Esophagus muscularis mucosa (tissue), 4 donors: ENCODE measurements around the gene TEX38. TPM values are rescaled to one million over a fixed set of nuclear protein-coding genes. Genes with fewer than 3 reads are reported as not detected.
"Not testable (repeated sequence)": the region's sequence is repeated elsewhere in the genome, so short reads cannot be mapped to it uniquely, and the experiment has no call there.

Experiments
- DNase-seq: peaks from one replicate; pipeline ENCODE4 v3.0.0-alpha.2; 2017; ENCODE audit errors: extremely low spot score
- H3K27ac ChIP-seq, 4 donors: fragments of 200-600 bp; sonication (generic); replicated peaks in 1 of 4; 1 replicate in 3 of 4; 2 replicates in 1 of 4; pipeline ENCODE4 v1.5.1; 2016 to 2019; ENCODE audit warnings: mild to moderate bottlenecking in 1 of 4
- H3K27me3 ChIP-seq, 4 donors: fragments of 200-600 bp; sonication (generic); one replicate each; pipeline versions ENCODE4 v1.5.1 to v1.6.0; 2016 to 2019
- H3K36me3 ChIP-seq, 4 donors: fragments of 200-600 bp; sonication (generic); one replicate each; pipeline ENCODE4 v1.5.1; 2016 to 2019
- H3K4me1 ChIP-seq, 4 donors: fragments of 200-600 bp; sonication (generic); one replicate each; pipeline ENCODE4 v1.5.1; 2016 to 2019
- H3K4me3 ChIP-seq, 4 donors: fragments of 200-600 bp; sonication (generic); 1 replicate in 2 of 4; 2 replicates in 2 of 4; pipeline ENCODE4 v1.5.1; 2016 to 2019; ENCODE audit warnings: mild to moderate bottlenecking in 4 of 4, moderate library complexity in 1 of 4
- H3K9me3 ChIP-seq, 4 donors: fragments of 200-600 bp; sonication (generic); 1 replicate in 3 of 4; 2 replicates in 1 of 4; pipeline ENCODE4 v1.5.1; 2016 to 2019
- EP300 ChIP-seq: sonication (generic); formaldehyde crosslinking; IDR thresholded peaks from one replicate; pipeline ENCODE4 v1.6.1; 2017; ENCODE audit warnings: antibody characterized with exemption
- POLR2A ChIP-seq: fragments of 450-650 bp; IDR thresholded peaks from one replicate; pipeline ENCODE4 v1.6.1; 2017; ENCODE audit warnings: antibody characterized with exemption, moderate library complexity, mild to moderate bottlenecking, low read depth
- POLR2AphosphoS5 ChIP-seq, 2 donors: sonication (generic); formaldehyde crosslinking; IDR thresholded peaks; one replicate each; pipeline ENCODE4 v1.6.1; 2017; ENCODE audit warnings: antibody characterized with exemption in 2 of 2
- WGBS: methylation state at CpG from one replicate; pipeline ENCODE4 v1.1.5; 2018; 5-methylcytosine and 5-hydroxymethylcytosine counted together
- intact Hi-C: fragments of 100-400 bp; cut with DNase I; formaldehyde crosslinking; loops from one replicate; pipeline ENCODE4 v1.15.1; 2023
- total RNA-seq, 4 donors: library from RNA; depleted of rRNA; stranded (reverse); fragments of >200 nt; gene quantifications; one replicate each; pipeline versions ENCODE4 v1.1.0 to v1.2.1, GENCODE V29; 2016
- TF ChIP-seq, protein P1 (sequence below), 3 experiments: fragments of 200-600 bp in 2 of 3; fragments of 450-650 bp in 1 of 3; sonication (generic) in 2 of 3; IDR thresholded peaks; one replicate each; pipeline ENCODE4 v1.5.1; 2017 to 2019; ENCODE audit warnings: antibody characterized with exemption in 3 of 3, mild to moderate bottlenecking in 2 of 3, moderate library complexity in 1 of 3

The TEX38 gene
- total RNA-seq, 4 donors from 2014 or later = not detected

DNA sequence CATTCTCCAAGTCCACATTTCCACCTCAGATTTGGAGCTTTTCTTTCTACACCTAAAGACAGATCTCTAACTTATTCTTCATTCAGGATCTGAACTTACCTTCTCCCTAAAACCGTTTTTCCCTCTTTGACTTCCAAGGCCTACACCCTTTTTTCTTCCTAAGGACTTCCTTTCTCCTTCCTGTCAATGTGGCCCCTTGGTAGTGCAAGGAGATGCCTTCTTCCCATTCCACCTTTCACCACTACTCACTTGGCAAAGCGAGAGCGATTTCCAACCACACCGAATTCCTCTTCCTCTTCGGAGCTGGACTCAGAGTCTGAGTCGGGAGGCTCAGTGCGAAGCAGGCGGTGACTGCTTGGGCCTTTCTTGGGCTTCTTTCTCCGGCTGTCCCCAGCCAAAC, 46.0 kb downstream of the TEX38 start:
- no peak for TF ChIP-seq POLR2A
- TF ChIP-seq POLR2AphosphoS5 (IDR thresholded peaks at IDR 0.05) = no peak
- TF ChIP-seq, protein P1, sequence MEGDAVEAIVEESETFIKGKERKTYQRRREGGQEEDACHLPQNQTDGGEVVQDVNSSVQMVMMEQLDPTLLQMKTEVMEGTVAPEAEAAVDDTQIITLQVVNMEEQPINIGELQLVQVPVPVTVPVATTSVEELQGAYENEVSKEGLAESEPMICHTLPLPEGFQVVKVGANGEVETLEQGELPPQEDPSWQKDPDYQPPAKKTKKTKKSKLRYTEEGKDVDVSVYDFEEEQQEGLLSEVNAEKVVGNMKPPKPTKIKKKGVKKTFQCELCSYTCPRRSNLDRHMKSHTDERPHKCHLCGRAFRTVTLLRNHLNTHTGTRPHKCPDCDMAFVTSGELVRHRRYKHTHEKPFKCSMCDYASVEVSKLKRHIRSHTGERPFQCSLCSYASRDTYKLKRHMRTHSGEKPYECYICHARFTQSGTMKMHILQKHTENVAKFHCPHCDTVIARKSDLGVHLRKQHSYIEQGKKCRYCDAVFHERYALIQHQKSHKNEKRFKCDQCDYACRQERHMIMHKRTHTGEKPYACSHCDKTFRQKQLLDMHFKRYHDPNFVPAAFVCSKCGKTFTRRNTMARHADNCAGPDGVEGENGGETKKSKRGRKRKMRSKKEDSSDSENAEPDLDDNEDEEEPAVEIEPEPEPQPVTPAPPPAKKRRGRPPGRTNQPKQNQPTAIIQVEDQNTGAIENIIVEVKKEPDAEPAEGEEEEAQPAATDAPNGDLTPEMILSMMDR (IDR thresholded peaks at IDR 0.05) = no peak
- no peak for TF ChIP-seq EP300
- intact Hi-C loops = no loop called here

DNA sequence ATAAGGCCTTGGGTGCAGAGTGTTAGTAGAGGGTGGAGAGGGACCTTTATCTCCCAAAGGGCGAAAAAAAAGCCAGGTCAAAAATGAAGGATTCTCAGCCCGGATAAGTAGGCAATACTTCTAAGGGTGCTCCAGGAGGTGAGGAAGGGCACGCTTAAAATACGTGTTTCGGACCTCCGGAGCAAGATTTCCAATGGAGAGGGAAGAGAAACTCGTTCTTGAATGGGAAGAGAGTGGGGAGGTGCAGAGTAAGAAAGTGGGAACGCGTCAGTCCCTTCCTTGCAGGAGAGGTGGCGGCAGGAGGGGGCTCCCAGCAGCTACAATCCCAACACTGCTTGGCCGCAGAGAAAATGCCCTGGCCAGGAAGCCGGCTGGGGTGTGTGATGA, 46.7 kb downstream of the TEX38 start:
- H3K27me3 ChIP-seq = no peaks in the 10 kb centered on the region
- H3K4me1 ChIP-seq = peaks cover 28 to 42% (median 31%) of the 10 kb centered on the region in 4 donors
- peak overlapping the region; percentile 78 to 100 (median 95) for H3K4me3 ChIP-seq
- intact Hi-C loops = no loop called here
- no peak for DNase-seq
- H3K36me3 ChIP-seq = peaks cover 15 to 32% (median 23%) of the 10 kb centered on the region in 4 donors
- H3K9me3 ChIP-seq = no peaks in the 10 kb centered on the region
- 2% methylated on average over 12 of the region's 12 CpGs for WGBS
- H3K27ac ChIP-seq = peak overlapping the region; percentile 82 to 90 (median 88)
- TF ChIP-seq POLR2AphosphoS5 (IDR thresholded peaks at IDR 0.05) = no peak
- no peak for TF ChIP-seq POLR2A
- no peak for TF ChIP-seq EP300
- TF ChIP-seq, protein P1 (IDR thresholded peaks at IDR 0.05) = no peak

More for the DNA sequence above, 46.0 kb downstream of the TEX38 start:
- H3K9me3 ChIP-seq = no peaks in the 10 kb centered on the region
- peaks cover 28 to 46% (median 31%) of the 10 kb centered on the region in 4 donors for H3K4me1 ChIP-seq
- 68% methylated on average over 9 of the region's 9 CpGs for WGBS
- peak overlapping the region in 1 of 4 donors; percentile 82 for H3K27ac ChIP-seq
- no peak for DNase-seq
- H3K4me3 ChIP-seq = peak overlapping the region; percentile 78 to 100 (median 95)
- H3K27me3 ChIP-seq = no peaks in the 10 kb centered on the region
- H3K36me3 ChIP-seq = peaks cover 18 to 39% (median 26%) of the 10 kb centered on the region in 4 donors

DNA sequence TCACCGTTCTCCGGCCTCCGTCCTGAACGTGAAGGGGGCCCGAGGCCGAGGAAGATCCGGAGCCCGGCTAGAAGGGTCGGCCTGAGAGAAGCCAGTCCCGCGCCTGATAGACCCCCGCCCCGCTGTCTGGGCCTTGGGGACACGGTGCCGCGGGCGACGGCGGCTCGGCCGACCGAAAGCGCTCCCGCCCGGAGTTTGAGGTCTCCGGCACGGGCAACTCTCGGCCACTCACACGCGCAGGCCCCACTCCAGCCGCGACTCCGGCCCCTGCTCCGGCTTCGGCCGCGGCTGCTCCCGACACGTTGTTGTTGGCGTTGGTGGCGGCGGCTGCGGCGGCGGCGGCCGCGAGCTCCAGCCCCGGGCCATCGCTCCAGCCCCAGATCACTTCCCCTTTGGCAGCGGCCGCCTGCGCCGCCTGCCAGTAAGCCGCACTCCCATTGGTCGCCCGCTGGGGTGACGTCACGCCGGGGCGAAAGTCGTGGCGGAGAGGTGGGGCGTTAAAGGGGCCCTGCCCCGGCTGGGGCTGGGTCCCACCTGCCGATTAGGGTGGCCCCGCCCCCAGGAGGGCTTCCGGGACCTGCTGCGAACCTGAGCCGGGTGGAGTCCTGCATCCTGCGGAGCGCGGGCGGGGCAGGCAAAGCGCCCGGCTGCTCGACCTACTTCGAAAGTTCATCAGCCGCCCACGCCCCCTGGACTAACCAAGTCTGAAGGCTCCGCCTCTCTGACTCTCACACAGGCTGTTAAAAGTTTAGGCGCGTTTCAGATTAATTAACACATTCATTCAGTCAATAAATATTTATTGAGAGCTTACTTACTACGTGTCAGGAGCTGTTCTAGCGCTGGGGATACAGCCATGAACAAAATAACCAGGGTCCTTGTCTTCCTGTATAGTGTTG, 47.3 kb downstream of the TEX38 start, which contains the start of gene EFCAB14:
Gene EFCAB14, minus strand, starts transcription at position 388 of the 896 bp plus-strand sequence. CDS start 1,027 bp downstream, outside the sequence.
- intact Hi-C loops = no loop called here

DNA sequence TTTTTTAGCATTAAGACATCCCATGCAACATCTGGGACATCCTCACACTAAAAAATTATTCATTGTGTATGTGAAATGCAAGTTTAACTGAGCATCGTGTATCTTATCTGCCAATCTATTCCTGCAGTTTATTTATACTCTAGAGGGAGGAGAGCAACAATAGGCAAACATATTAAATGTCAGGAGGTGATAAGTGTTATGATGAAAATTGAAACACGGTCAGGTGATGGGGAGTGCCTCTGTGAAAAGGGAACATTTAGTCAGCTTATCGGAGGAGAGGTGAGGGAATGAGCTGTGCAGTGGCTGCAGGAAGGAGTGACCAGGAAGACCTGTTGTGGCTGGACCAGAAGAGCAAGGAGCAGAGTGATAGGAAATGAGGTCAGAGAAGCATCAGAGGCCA, 48.0 kb downstream of the TEX38 start:
- Histone ChIP-seq H3K27me3 (no peaks in the 10 kb centered on the region), H3K9me3 (no peaks in the 10 kb centered on the region), H3K4me1 (peaks cover 30 to 42% (median 32%) of the 10 kb centered on the region in 4 donors), H3K4me3 (peak overlapping the region; percentile 78 to 100 (median 95)), H3K27ac (peak overlapping the region; percentile 82 to 90 (median 88)), H3K36me3 (peaks cover 12 to 18% (median 13%) of the 10 kb centered on the region in 4 donors)
- 18% methylated on average over 3 of the region's 3 CpGs for WGBS
- intact Hi-C loops = no loop called here
- TF ChIP-seq, protein P1 (IDR thresholded peaks at IDR 0.05) = no peak
- TF ChIP-seq EP300 (no peak), POLR2A (no peak), POLR2AphosphoS5 (IDR thresholded peaks at IDR 0.05) (no peak)
- no peak for DNase-seq

More for the DNA sequence above, 47.3 kb downstream of the TEX38 start, which contains the start of gene EFCAB14:
- peak within 1 kb of the TSS; percentile 78 to 100 (median 95) for H3K4me3 ChIP-seq
- peak within 1 kb of the TSS; percentile 82 to 90 (median 88) for H3K27ac ChIP-seq
- H3K9me3 ChIP-seq = no peaks in the 10 kb centered on the region
- TF ChIP-seq EP300 (no peak), POLR2AphosphoS5 (IDR thresholded peaks at IDR 0.05) (peak; percentile 88 to 93), POLR2A (peak; percentile 36)
- TF ChIP-seq, protein P1 (IDR thresholded peaks at IDR 0.05) = peak in 1 of 3 experiments; percentile 30
- H3K4me1 ChIP-seq = peaks cover 28 to 42% (median 31%) of the 10 kb centered on the region in 4 donors
- peak; percentile 99 for DNase-seq
- H3K27me3 ChIP-seq = no peaks in the 10 kb centered on the region
- WGBS = 0% methylated on average over 30 of the region's 85 CpGs
- peaks cover 15 to 25% (median 19%) of the 10 kb centered on the region in 4 donors for H3K36me3 ChIP-seq

GRCh38 chr1:46720319-46720718, 48.7 kb downstream of the TEX38 start:
- H3K4me3 ChIP-seq, intact Hi-C loops, H3K27me3 ChIP-seq, H3K9me3 ChIP-seq, H3K27ac ChIP-seq, DNase-seq: not testable (repeated sequence)
- 95% methylated on average over 8 of the region's 8 CpGs for WGBS
- peaks cover 6 to 12% (median 6%) of the 10 kb centered on the region in 4 donors for H3K36me3 ChIP-seq
- H3K4me1 ChIP-seq = peaks cover 35 to 44% (median 37%) of the 10 kb centered on the region in 4 donors
